HG02763 (cell line): Measurements from ENCODE around the gene EFNB2.

Experiments used
- ATAC-seq: cut with Tn5 transposase; IDR thresholded peaks from one replicate; pipeline ENCODE4 v1.9.1; 2021; ENCODE audit warnings: mild to moderate bottlenecking, moderate library complexity; ENCODE audit not compliant: unreplicated experiment

EFNB2 gene

DNA sequence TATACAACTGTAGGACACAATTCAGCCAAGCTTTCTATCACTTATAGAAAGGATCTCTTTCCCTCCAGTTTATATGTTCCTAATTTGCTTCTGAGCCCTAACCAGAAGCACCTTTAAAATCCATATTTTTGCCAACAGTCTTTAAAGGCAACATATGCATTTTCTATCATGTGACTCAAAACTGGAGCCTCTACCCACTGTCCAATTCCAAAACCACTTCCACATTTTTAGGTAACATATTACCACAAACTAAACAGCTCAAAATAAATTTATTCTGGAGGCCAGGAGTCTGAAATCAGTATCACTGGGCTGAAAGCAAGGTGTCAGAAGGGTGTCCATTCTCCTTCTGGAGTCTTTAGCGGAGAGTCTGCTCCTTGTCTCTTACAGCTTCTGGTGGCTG is 15.9 kb upstream of the EFNB2 start:
- no peak for ATAC-seq

DNA sequence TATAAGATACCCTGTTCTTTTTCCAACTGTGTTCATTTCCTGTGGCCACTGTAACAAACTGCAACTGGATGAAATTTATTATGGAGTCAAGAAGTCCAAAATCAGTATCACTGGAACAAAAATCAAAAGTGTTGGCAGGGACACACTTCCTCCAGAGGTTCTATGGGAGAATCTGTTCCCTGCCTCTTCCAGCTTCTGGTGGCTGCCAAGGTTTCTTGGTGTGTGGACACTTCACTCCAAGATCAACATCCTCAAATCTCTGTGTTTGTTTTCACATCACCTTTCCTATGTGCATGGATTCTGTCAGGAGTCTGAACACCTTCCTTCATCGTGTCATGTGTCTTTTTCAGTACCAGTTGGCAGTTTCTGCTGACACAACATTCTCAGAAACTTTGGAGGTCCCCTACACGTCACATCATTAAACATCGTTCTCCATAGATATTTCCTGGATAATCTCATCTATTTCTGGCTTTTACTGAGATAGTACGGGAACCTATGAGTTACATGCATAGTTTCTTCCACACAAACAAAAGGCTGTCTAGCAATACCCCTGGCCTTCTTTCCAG is 15.2 kb upstream of the EFNB2 start:
- no peak for ATAC-seq

DNA sequence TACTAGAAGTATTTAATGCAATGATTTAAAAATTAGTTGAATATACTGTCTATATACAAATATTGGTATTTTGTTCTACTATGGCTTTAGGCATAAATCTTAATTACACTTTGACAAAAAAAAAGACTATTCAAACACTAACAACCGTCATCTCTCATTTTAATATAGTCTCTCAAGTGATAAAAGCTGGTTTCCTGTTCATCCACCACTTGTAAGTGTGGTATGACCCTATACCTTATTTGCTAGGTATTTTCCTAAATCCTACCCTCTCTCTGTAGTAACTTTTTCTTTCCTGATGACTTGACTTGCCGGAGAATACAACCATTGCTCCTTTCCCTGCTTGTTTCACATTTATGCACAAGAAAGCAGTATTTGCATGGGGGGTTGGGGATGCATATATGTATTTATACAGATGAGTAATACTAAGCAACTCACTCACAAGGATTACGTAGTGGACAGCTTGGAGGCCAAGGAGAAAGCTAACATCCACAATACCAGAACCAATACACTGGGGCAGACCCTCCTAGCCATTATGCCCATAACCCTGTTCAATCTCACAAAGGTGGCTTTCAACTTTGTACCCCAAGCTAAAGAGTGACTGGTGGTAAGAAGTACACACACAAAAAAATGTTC is 12.7 kb upstream of the EFNB2 start:
- no peak for ATAC-seq

DNA sequence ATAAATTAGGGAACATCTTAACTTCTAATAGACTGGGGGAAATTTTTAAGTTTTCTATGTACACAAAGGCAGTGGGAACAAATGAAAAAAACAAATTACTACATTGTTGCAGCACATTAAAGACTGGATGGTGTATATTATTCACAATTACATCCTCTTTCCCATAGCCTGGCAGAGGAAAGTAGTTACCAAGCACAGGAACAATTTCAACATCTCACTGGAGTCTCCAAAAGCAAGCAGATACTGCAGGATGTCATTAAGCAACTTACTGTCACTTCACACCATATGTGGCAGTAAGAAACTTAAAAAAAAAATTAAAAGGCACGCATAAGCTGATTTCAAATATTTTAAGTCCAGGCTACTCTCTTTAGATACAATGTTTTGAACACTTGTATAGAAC is 6.4 kb upstream of the EFNB2 start:
- no peak for ATAC-seq

DNA sequence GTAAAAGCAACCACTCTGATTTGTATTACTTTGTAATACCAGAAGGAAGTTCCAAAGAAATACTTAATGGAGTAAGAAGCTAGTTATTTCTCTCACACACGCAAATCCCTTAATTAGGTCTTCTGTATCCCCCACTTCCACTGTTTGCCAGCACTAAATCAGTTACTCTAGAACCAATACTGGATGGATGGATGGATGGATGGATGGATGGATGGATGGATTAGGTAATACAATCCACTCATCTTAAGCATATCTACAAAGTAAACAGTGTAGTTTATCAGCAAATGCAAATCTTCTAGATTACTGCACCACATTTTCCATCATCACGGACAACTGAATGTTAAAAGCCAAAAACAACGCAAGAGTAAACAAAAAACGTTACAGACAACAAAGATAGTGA is 5.2 kb upstream of the EFNB2 start:
- no peak for ATAC-seq

DNA sequence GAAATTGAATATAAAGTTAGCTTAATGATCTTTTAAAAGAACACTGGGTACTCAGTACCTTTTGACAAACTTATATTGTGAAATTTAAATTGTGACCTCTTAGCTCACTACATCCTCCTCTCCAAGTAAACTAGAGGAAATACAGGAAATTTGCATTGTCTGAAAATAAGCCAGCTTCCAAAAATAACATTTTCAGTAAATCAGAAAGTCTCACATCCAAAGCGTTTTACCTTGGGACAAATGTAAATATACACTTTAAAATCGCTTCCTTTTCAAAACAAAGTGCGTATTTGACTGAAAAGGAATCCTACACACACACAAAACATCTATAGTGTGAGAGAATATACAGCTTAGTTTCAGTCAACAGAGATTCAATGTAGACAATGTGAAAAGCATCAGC is 2.1 kb upstream of the EFNB2 start:
- no peak for ATAC-seq

DNA sequence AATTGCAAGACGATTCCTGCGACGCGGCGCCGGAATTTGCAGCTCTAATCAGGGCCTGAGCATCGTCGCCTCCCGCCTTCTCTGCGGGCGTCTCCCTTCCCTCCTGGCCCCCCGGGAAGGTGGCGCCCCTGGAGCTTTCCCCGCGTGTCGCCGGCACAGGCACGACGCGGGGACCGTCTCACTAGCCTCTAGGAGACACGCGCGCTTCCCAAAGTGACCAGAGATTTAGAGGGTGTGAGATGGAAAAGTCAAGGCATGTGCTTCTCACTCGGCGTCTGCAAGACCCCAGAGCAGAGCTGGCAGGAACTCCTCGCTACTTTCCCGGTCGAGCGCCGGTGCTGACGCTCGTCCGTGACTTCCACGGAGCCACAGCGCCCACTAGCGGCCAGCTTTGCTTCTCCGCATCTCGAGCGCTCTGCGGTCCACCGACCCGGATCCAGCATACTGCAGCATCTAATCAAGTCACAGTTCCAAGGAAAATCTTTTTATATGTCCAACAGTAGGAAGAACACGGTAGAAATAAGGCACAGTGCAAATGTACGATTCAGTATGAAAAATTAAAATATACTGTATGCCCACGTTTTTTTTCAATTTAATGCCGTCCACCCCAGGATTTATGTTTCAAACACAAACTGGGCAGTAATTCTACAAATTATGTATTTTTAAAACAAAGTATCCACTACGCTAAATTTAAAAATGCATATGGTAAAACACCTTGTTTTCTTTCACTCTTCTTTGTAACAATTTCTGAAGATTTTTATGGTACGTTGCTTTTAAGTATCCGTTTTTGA is 977 bp upstream of the EFNB2 start:
- peak; percentile 33 for ATAC-seq

DNA sequence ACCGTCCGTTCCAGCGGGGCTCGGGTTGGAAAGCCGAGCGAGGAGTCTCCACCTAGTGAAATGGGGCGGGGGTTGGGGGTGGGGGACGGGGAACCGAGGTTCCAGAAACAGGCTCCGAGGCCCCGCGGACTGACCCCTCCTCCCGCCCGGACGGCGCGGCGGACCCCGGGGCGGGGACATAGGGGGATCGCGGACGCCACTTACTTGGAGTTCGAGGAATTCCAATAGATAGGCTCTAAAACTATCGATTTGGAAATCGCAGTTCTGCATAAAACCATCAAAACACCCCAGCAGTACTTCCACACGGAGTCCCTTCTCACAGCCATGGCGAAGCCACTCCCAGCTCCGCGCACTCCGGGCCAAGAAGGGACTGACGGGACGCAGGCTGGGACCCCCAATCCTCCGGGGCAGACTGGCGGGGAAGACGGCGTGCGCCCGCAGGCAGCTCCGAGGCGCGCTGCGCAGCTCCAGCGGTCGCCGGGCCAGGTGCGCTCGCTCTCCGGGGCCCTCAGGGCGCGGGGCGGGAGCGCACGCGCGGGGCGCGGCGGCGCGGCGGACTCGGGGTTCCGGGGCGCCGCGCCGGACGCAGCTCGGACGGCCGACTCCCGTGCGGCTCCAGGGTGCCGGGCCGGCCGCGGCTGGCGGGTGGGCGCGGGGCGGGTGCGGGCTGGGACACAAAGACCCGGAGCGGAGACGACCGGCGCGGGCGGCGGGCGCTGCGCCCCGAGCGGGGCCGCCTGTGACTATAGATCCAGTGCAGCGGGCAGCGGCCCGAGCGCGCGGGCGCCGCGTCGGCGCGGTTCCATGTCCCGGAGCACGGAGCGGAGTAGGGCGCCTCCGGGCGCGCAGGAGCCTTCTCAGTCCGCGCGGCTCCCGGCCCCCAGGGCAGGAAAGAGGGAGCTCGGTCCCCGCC is 567 bp downstream of the EFNB2 start:
- ATAC-seq = peak; percentile 21

DNA sequence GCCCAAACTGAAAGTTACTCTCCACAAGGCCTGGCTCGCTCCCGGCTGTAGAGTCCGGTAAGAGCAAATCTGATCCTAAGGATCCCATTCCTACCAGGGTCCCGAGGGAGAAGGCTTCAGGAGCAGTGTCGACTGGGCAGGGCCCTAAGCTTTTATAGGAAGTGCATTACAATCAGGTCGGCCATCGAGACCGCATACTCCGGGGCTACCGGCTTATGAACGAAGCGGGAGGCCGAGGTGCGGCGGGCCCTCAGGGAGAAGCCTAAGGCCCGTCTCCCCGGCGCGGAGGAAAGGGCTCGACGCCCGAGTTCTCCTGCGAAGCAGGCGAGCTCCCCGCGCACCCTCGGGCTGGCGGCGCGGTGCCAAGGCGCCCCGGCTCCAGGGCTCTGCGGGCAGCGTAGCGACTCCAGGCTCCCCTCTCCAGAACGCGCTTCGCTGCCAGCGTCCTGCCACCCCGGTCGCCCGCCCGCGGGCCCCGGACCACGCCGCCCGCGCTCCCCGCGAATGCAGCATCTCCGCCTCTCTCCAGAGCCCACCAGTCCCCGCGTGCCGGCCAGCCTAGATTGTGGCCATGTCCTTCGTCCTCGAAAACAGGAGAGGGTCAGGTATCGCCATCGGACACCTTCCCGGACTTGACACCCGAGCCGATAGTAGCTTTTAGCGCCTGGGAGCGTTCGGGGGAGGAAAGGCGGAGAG is 1.4 kb downstream of the EFNB2 start:
- no peak for ATAC-seq

DNA sequence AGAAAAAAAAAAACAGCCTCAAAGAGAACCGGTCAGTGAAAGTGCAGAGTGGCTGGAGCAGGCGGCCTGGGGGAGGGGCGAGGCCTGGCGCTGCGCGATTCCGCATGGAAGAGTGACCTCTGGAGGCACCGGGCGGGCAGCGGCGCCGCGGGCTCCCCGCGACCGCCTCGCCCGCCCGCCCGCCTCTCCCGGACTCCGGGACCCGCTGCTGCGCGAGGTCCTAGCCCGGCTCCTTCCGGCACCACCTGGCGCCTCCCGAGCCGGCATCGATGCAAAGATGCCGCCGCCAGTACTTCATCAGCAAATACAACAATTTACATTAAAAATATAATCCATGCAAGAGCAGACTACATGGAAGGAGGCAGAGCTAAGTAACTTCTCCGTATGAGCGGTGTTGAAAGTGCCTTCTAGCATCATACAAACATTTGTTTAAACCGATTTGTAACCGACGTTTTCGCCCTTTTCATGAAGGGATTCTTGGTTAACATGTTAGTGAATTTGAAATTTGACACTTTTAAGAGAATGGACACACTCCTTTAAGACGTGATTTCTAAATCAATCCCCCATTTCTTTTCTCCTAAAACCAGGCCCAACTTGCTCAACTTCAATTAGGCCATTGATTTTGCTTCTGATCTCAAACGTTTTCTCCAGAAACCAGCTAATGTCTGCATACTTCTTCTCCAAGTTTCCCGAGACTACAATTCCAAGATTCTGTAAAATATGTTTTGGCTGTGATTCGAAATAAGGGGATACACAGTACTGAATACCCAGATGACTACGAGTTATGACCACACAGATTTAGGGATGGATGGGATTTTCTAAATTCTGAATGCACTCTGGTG is 2.1 kb downstream of the EFNB2 start:
- no peak for ATAC-seq

DNA sequence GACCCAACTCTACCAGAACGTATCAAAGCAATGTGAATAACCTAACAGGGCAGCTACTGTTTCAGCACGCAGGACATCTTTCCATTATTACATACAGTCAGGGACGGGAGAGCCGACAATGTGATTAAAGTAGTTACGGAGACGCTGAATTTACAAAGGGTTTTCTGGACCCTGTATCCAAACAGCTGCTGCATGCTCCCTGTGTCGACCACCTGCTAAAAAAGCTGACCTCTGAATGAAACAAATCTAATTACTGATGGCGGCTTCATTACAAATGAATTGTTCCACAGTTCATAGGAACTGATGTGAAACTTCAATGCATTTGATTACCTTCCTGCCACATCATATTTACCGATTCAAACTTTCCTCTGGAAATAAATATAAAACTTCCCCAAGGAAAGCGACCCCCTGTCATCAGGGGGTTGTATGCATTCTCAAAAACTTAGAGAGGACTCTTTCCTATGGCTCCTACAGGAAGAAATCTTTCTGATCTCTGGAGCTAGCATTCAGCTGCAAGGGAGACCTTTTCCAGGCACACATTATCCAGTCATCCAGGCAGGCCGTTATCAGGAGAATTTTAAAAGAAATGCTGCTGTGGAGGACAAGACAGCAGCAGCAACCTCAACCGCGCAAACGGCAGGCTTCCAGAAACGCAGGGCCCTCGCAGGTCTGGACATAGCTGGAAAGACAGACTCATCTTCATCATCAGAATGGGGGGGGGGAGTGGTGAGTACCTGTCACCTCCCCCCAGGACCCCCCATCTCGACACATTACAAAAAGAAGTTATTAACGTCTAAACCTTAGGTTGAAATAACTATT is 3.1 kb downstream of the EFNB2 start:
- ATAC-seq = no peak

DNA sequence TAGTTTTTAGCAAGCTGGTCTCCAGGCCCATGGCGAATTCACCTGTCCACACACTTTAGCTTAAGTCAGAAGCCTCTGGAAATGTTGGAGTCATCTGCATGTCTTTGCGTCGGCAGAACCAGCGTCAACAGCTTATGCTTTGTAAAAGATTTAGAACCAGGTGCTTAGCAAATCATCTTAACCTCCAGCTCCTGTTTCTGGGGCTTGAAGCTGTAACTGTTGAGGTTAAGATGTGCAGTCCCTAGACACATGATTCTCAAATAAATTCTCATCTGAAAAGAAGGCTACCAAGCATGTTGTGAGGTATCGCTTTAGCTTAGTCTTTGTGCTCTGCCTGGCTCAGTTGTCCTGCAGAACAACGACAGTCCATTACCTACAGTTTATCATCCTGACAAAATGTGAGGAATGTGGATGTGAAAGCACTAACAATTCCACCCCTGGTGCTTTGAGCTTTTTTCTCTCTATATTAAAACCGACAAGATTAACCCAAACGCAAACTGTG is 4.4 kb downstream of the EFNB2 start:
- ATAC-seq = no peak

DNA sequence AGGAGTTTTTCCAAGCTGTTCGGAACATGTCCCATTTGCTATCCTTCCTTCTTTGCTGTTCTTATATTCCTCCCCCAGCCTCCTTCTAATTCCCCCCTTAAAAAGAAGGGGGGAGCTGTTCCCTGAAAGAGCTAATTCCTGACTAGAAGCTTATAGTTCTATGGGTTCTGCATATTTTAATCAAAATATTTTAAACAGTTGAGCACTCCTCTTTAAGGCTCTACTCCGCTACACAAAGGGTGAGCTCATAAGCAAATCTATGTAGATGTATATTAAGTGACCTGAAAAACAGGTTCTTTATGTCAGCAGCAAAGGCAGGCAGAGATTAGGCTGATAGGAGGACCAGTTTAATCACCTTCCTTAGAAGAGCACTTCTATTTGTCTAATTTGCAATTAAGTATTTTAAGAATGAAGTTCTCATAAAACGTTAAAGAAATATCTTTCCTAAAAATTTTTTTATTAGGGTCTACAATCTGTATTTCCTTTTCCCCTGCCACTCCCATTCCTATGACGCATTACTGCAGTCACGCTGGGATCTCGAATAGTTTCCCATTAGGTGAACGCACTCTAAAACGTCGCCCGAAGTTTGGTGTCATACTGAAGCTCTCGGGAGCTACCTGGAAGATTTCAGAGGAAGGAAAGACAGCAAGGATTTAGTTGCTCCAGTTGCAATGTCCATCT is 5.2 kb downstream of the EFNB2 start:
- ATAC-seq = no peak

DNA sequence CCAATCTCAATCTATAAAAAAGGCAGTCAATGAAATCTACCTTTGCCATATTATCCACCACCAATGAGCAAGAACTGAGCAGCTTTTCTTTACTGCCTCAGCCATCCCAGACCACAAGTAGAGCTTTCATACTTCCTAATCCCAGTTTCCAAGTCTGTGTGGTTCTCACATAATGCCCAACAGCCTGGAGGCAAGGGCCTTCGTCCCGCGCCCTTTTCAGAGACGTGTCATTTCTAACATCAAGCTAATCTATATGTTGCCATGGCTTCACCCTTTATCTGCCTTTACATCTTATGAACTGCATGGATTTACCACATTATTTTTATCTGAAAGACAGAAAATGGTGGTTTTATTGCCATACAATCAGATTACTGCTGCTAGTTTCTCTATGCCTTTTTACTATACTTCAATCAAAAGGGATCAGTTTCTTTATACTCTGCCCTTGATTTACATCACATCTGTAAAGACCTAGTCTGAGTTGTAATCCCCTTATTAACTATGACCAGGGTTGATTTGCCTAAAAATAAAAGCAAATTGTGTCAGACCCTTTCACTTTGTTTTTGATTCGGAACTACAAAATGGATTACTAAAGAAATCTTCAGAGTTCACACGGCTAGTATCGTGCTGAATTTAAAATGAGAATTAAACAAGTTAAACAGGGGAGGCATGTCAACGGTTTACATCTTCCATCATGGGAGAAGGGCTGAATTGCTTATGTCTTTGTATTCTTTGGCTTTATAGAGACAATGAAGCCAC is 5.9 kb downstream of the EFNB2 start:
- no peak for ATAC-seq

DNA sequence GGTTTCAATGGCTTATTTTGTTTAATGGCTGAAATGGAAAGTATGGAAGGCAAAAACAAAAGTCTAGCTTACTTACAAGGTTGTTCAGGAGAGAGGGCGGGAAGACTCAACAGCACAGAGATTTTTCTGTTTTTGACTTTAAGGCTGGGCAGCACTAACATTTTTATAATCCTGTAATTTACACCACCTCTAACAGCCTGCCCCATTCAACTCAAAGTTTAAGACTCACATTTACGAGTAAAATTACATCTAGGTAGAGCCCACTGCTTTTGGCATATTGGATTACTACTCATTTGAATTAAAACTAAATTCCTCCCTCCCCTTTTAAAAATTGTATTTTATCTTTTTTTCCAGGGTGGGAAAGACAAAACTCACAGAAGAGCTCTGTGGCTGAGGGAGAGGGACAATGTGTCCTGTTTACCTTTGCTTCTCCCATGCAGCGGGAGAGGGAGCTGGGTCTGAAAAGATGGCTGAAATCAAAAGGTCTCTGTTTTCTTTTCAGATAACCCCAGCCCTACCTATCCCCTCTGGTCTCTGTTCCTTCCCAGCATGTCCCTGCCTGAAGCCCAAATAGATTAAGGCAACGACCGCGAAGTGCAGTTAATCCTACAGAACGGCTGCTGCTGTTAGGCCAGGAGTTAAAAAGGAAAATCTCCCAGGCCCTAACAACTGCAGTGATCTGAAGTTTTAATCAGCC is 6.6 kb downstream of the EFNB2 start:
- no peak for ATAC-seq

DNA sequence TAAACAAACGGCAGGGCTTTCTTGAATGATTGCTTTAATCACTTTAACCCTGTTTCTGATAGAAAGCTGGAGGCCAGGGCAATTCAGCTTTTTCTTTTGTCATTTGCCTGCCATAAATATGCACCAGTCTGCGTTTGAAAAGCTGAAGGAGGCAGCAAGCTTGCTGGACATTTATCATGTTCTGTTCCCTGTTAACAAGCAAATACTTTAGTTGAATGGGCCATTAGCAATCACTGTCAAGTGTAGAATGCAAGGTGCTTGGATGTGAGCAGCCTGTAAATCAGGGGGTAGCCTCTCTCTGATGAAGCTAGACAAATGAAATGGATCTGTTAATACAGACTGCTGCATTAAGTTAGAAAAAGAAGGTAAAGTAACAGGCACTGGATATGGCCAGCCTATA is 7.6 kb downstream of the EFNB2 start:
- ATAC-seq = no peak

DNA sequence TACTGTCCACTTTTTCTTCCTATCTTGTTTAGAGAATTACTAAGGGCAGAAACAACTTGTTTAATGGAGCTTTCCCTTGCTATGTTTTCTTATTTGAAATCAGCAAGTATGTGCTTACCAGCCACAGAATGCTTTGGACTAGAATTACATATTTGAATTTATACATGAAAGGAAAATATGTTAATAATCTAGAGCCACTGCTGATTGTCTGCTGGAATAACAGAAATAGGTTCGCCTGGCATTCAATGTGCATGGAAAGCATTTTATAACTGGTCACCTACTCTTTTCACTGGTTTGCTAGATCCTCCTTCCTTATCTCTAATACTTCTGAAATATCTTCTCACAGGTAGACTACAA is 8.0 kb downstream of the EFNB2 start:
- ATAC-seq = no peak
